ENCODE results near the gene NEB. TPM values are rescaled to one million over a fixed set of nuclear protein-coding genes. Genes with fewer than 3 reads are reported as not detected.
"Not testable (repeated sequence)": the region's sequence is repeated elsewhere in the genome, so short reads cannot be mapped to it uniquely, and the experiment has no call there.

NEB gene
- total RNA-seq, 1 experiment from 2014 or later = 0.51 TPM

- in situ Hi-C loops (cut with HindIII; ENCODE audit: low pct_unique_long_range_greater_than_20kb, low sequenced_read_pairs); DNase-seq (ENCODE audit: low read depth): not testable (repeated sequence)
These were observed 137.2 kb downstream of the NEB start for GRCh38 chr2:151596903-151597608.

GRCh38 chr2:151591908-151592255 is 142.4 kb downstream of the NEB start:
- DNase-seq (ENCODE audit: low read depth); in situ Hi-C loops (cut with HindIII; ENCODE audit: low pct_unique_long_range_greater_than_20kb, low sequenced_read_pairs): not testable (repeated sequence)

GRCh38 chr2:151591250-151591907 is 142.9 kb downstream of the NEB start:
- DNase-seq (ENCODE audit: low read depth); in situ Hi-C loops (cut with HindIII; ENCODE audit: low pct_unique_long_range_greater_than_20kb, low sequenced_read_pairs): not testable (repeated sequence)

- DNase-seq (ENCODE audit: low read depth); in situ Hi-C loops (cut with HindIII; ENCODE audit: low pct_unique_long_range_greater_than_20kb, low sequenced_read_pairs): not testable (repeated sequence)
These were observed 153.0 kb downstream of the NEB start for GRCh38 chr2:151581300-151581699.

GRCh38 chr2:151580697-151581096 is 153.6 kb downstream of the NEB start:
- in situ Hi-C loops (cut with HindIII; ENCODE audit: low pct_unique_long_range_greater_than_20kb, low sequenced_read_pairs); DNase-seq (ENCODE audit: low read depth): not testable (repeated sequence)

- in situ Hi-C loops (cut with HindIII; ENCODE audit: low pct_unique_long_range_greater_than_20kb, low sequenced_read_pairs) = no loop called here
- no peak for DNase-seq (ENCODE audit: low read depth)
These were observed 157.2 kb downstream of the NEB start for GRCh38 chr2:151577116-151577515.

- no peak for DNase-seq (ENCODE audit: low read depth)
- in situ Hi-C loops (cut with HindIII; ENCODE audit: low pct_unique_long_range_greater_than_20kb, low sequenced_read_pairs) = no loop called here
These were observed 158.2 kb downstream of the NEB start for GRCh38 chr2:151576080-151576479.

GRCh38 chr2:151575338-151575737 is 158.9 kb downstream of the NEB start:
- in situ Hi-C loops (cut with HindIII; ENCODE audit: low pct_unique_long_range_greater_than_20kb, low sequenced_read_pairs) = no loop called here
- DNase-seq (ENCODE audit: low read depth) = no peak

- DNase-seq (ENCODE audit: low read depth) = no peak
- in situ Hi-C loops (cut with HindIII; ENCODE audit: low pct_unique_long_range_greater_than_20kb, low sequenced_read_pairs) = no loop called here
These were observed 164.1 kb downstream of the NEB start for GRCh38 chr2:151570191-151570590.

GRCh38 chr2:151569167-151569566 is 165.1 kb downstream of the NEB start:
- no peak for DNase-seq (ENCODE audit: low read depth)
- in situ Hi-C loops (cut with HindIII; ENCODE audit: low pct_unique_long_range_greater_than_20kb, low sequenced_read_pairs) = no loop called here

GRCh38 chr2:151568501-151568900 is 165.8 kb downstream of the NEB start:
- DNase-seq (ENCODE audit: low read depth) = no peak
- in situ Hi-C loops (cut with HindIII; ENCODE audit: low pct_unique_long_range_greater_than_20kb, low sequenced_read_pairs) = no loop called here

GRCh38 chr2:151567006-151567405 is 167.3 kb downstream of the NEB start:
- no peak for DNase-seq (ENCODE audit: low read depth)
- in situ Hi-C loops (cut with HindIII; ENCODE audit: low pct_unique_long_range_greater_than_20kb, low sequenced_read_pairs) = no loop called here

- in situ Hi-C loops (cut with HindIII; ENCODE audit: low pct_unique_long_range_greater_than_20kb, low sequenced_read_pairs) = no loop called here
- DNase-seq (ENCODE audit: low read depth) = no peak
These were observed 171.9 kb downstream of the NEB start for GRCh38 chr2:151562398-151562797.

- DNase-seq (ENCODE audit: low read depth) = peak; percentile 22
- in situ Hi-C loops (cut with HindIII; ENCODE audit: low pct_unique_long_range_greater_than_20kb, low sequenced_read_pairs) = no loop called here
These were observed 174.0 kb downstream of the NEB start for GRCh38 chr2:151560289-151560688.

- in situ Hi-C loops (cut with HindIII; ENCODE audit: low pct_unique_long_range_greater_than_20kb, low sequenced_read_pairs) = not testable (repeated sequence)
These were observed 174.8 kb downstream of the NEB start for GRCh38 chr2:151559431-151559830.

GRCh38 chr2:151557883-151558282 is 176.4 kb downstream of the NEB start:
- in situ Hi-C loops (cut with HindIII; ENCODE audit: low pct_unique_long_range_greater_than_20kb, low sequenced_read_pairs); DNase-seq (ENCODE audit: low read depth): not testable (repeated sequence)

More at GRCh38 chr2:151559431-151559830, 174.8 kb downstream of the NEB start:
- DNase-seq (ENCODE audit: low read depth) = not testable (repeated sequence)

GRCh38 chr2:151556121-151556520 is 178.2 kb downstream of the NEB start:
- in situ Hi-C loops (cut with HindIII; ENCODE audit: low pct_unique_long_range_greater_than_20kb, low sequenced_read_pairs) = no loop called here

GRCh38 chr2:151552287-151552686 is 182.0 kb downstream of the NEB start:
- DNase-seq (ENCODE audit: low read depth) = no peak
- in situ Hi-C loops (cut with HindIII; ENCODE audit: low pct_unique_long_range_greater_than_20kb, low sequenced_read_pairs) = no loop called here

More at GRCh38 chr2:151556121-151556520, 178.2 kb downstream of the NEB start:
- no peak for DNase-seq (ENCODE audit: low read depth)

- DNase-seq (ENCODE audit: low read depth) = no peak
- in situ Hi-C loops (cut with HindIII; ENCODE audit: low pct_unique_long_range_greater_than_20kb, low sequenced_read_pairs) = no loop called here
These were observed 182.7 kb downstream of the NEB start for GRCh38 chr2:151551556-151551955.

- DNase-seq (ENCODE audit: low read depth) = no peak
- in situ Hi-C loops (cut with HindIII; ENCODE audit: low pct_unique_long_range_greater_than_20kb, low sequenced_read_pairs) = no loop called here
These were observed 185.1 kb downstream of the NEB start for GRCh38 chr2:151549191-151549590.

Measured in Caki2 (cell line).